Smooth muscle cell (in vitro differentiated cells): ENCODE results near the gene RPS6KC1. TPM values are rescaled to one million over a fixed set of nuclear protein-coding genes. Genes with fewer than 3 reads are reported as not detected.

ENCODE experiments used
- DNase-seq: peaks from one replicate; lab custom pipeline; 2025; ENCODE audit not compliant: unreplicated experiment; lab: John Stamatoyannopoulos, UW
- H2AFZ ChIP-seq: fragments of 200-600 bp; sonication (generic); 2 replicates; pipeline ENCODE4 v1.6.0; 2016; ENCODE audit warnings: antibody characterized with exemption, low read depth, mild to moderate bottlenecking
- H3F3A ChIP-seq: fragments of 200-600 bp; sonication (generic); 2 replicates; pipeline ENCODE4 v1.6.0; 2017; ENCODE audit warnings: antibody characterized with exemption, low read depth
- H3K27ac ChIP-seq: fragments of 200-600 bp; sonication (generic); 2 replicates; pipeline ENCODE4 v1.5.1; 2016; ENCODE audit warnings: low read depth, mild to moderate bottlenecking
- H3K27me3 ChIP-seq: fragments of 200-600 bp; sonication (generic); 2 replicates; pipeline ENCODE4 v1.6.1; 2016; ENCODE audit warnings: low read depth, mild to moderate bottlenecking
- H3K36me3 ChIP-seq: fragments of 200-600 bp; sonication (generic); 2 replicates; pipeline ENCODE4 v1.5.1; 2016; ENCODE audit warnings: low read depth
- H3K4me1 ChIP-seq: fragments of 200-600 bp; sonication (generic); 2 replicates; pipeline ENCODE4 v1.5.1; 2016; ENCODE audit warnings: low read depth
- H3K4me2 ChIP-seq: fragments of 200-600 bp; sonication (generic); 2 replicates; pipeline ENCODE4 v1.6.0; 2016; ENCODE audit warnings: mild to moderate bottlenecking
- H3K4me3 ChIP-seq: fragments of 200-600 bp; sonication (generic); 2 replicates; pipeline ENCODE4 v1.5.1; 2016; ENCODE audit warnings: mild to moderate bottlenecking
- H3K79me2 ChIP-seq: fragments of 200-600 bp; sonication (generic); 2 replicates; pipeline ENCODE4 v1.6.0; 2016; ENCODE audit warnings: low read depth, mild to moderate bottlenecking
- H3K9ac ChIP-seq: fragments of 200-600 bp; sonication (generic); 2 replicates; pipeline ENCODE4 v1.6.0; 2016; ENCODE audit warnings: low read depth
- H3K9me3 ChIP-seq: fragments of 200-600 bp; sonication (generic); replicated peaks from 2 replicates; pipeline ENCODE4 v1.5.1; 2016; ENCODE audit warnings: low read depth
- H4K20me1 ChIP-seq: fragments of 200-600 bp; sonication (generic); 2 replicates; pipeline ENCODE4 v1.6.0; 2016; ENCODE audit warnings: low read depth
- WGBS: methylation state at CpG from one replicate; pipeline ENCODE4 v1.1.7; 2016; ENCODE audit warnings: low lambda C conversion rate; 5-methylcytosine and 5-hydroxymethylcytosine counted together
- polyA plus RNA-seq: library from polyadenylated mRNA; unstranded; fragments of >200 nt; fragmentation: Nextera tagmentation; extraction: Ambion mirVana; gene quantifications from 2 replicates; pipeline ENCODE4 v1.2.1, GENCODE V29; 2016
- total RNA-seq: library from RNA; depleted of rRNA; stranded (reverse); fragments of >200 nt; gene quantifications from 2 replicates; pipeline ENCODE4 v1.2.3, GENCODE V29; 2014
- TF ChIP-seq, protein P1 (sequence below): fragments of 200-600 bp; sonication (generic); IDR thresholded peaks from 2 replicates; pipeline ENCODE4 v1.5.1; 2017; ENCODE audit warnings: borderline replicate concordance, mild to moderate bottlenecking, antibody characterized with exemption; ENCODE audit not compliant: insufficient read depth, poor library complexity, severe bottlenecking

RPS6KC1 gene
- total and polyA plus RNA-seq, 2 experiments from 2014 or later, result 17.6 to 30.8 TPM

- Histone ChIP-seq H3K9me3 (no peaks in the 10 kb centered on the region), H3K36me3 (no peaks in the 10 kb centered on the region), H3K27me3 (no peaks in the 10 kb centered on the region), H3K4me1 (no peaks in the 10 kb centered on the region), H3K4me2 (no peak overlapping the region), H3K79me2 (peaks cover 62% of the 10 kb centered on the region), H3F3A (no peaks in the 10 kb centered on the region), H3K9ac (no peak overlapping the region), H4K20me1 (peaks cover 36% of the 10 kb centered on the region), H3K27ac (peak overlapping the region; percentile 13), H2AFZ (no peak overlapping the region), H3K4me3 (no peak overlapping the region)
- TF ChIP-seq, protein P1, sequence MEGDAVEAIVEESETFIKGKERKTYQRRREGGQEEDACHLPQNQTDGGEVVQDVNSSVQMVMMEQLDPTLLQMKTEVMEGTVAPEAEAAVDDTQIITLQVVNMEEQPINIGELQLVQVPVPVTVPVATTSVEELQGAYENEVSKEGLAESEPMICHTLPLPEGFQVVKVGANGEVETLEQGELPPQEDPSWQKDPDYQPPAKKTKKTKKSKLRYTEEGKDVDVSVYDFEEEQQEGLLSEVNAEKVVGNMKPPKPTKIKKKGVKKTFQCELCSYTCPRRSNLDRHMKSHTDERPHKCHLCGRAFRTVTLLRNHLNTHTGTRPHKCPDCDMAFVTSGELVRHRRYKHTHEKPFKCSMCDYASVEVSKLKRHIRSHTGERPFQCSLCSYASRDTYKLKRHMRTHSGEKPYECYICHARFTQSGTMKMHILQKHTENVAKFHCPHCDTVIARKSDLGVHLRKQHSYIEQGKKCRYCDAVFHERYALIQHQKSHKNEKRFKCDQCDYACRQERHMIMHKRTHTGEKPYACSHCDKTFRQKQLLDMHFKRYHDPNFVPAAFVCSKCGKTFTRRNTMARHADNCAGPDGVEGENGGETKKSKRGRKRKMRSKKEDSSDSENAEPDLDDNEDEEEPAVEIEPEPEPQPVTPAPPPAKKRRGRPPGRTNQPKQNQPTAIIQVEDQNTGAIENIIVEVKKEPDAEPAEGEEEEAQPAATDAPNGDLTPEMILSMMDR, result no peak
- no peak for DNase-seq
These were observed 84.5 kb downstream of the RPS6KC1 start for GRCh38 chr1:213135572-213135971.

DNA sequence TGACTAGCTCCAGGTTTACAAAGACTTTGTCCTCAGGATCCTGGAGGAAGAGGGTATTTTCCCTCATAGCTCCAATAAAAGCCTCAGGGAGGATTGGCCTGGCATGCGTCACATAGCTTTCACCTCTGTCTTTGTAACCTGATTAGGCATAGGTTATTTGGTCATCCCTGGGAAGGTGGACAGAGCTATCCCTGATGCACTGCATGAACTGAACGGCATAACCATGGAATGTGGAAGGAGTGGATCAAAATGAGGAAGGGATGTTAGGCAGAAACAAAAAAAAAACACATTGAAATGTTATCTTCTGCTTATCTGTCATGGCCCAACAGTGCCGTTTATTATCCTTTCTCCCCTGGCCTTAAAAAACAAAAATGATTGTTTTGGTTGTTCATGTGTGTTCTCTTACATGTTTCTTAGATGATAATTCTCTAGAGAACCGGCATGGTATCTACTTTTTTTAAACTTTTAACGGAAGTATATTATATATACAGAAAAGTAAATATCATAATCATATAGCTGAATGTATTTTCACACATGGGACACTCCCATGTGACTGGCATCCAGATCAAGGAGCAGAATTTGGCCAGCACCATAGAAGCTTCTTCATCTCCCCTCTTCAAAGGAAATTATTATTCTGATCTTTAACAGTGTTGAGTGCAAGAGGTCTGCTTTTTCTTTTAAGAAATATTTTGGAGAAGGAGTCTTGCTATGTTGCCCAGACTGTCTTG is 85.3 kb downstream of the RPS6KC1 start:
- Histone ChIP-seq H3K9me3 (no peaks in the 10 kb centered on the region), H3K4me1 (no peaks in the 10 kb centered on the region), H4K20me1 (peaks cover 40% of the 10 kb centered on the region), H2AFZ (no peak overlapping the region), H3K27ac (peak overlapping the region; percentile 13), H3K4me2 (no peak overlapping the region), H3K4me3 (no peak overlapping the region), H3K79me2 (peaks cover 65% of the 10 kb centered on the region), H3K36me3 (no peaks in the 10 kb centered on the region), H3F3A (no peaks in the 10 kb centered on the region), H3K27me3 (no peaks in the 10 kb centered on the region), H3K9ac (no peak overlapping the region)
- TF ChIP-seq, protein P1, result no peak
- no peak for DNase-seq
- WGBS, result 80% methylated on average over 5 of the region's 5 CpGs

GRCh38 chr1:213138391-213138790 is 87.3 kb downstream of the RPS6KC1 start:
- Histone ChIP-seq H3K27ac (no peak overlapping the region), H4K20me1 (peaks cover 57% of the 10 kb centered on the region), H2AFZ (no peak overlapping the region), H3K4me1 (no peaks in the 10 kb centered on the region), H3K9ac (no peak overlapping the region), H3K36me3 (no peaks in the 10 kb centered on the region), H3K27me3 (no peaks in the 10 kb centered on the region), H3K4me3 (no peak overlapping the region), H3K9me3 (no peaks in the 10 kb centered on the region), H3K4me2 (no peak overlapping the region), H3F3A (no peaks in the 10 kb centered on the region), H3K79me2 (peaks cover 81% of the 10 kb centered on the region)
- 97% methylated on average over 4 of the region's 4 CpGs for WGBS
- TF ChIP-seq, protein P1, result no peak
- no peak for DNase-seq

GRCh38 chr1:213138892-213139291 is 87.9 kb downstream of the RPS6KC1 start:
- no peak overlapping the region for H3K4me2 ChIP-seq
- no peak overlapping the region for H3K9ac ChIP-seq
- no peaks in the 10 kb centered on the region for H3K27me3 ChIP-seq
- no peak overlapping the region for H3K4me3 ChIP-seq
- H3K4me1 ChIP-seq, result no peaks in the 10 kb centered on the region
- no peak overlapping the region for H2AFZ ChIP-seq
- no peaks in the 10 kb centered on the region for H3K36me3 ChIP-seq
- TF ChIP-seq, protein P1, result no peak
- H3K9me3 ChIP-seq, result no peaks in the 10 kb centered on the region
- no peak overlapping the region for H3K27ac ChIP-seq
- no peak for DNase-seq
- peaks cover 52% of the 10 kb centered on the region for H4K20me1 ChIP-seq
- H3F3A ChIP-seq, result no peaks in the 10 kb centered on the region
- WGBS, result 91% methylated on average over 1 of the region's 1 CpG
- peaks cover 81% of the 10 kb centered on the region for H3K79me2 ChIP-seq
